DMS153 treated with DMSO at 0.1 percent for 48 hours (cell line): ENCODE measurements around the gene NACA2.
"Not testable (repeated sequence)": the region's sequence is repeated elsewhere in the genome, so short reads cannot be mapped to it uniquely, and the experiment has no call there.

ENCODE experiments used
- DNase-seq: peaks from one replicate; lab custom pipeline; 2025; ENCODE audit not compliant: unreplicated experiment; lab: John Stamatoyannopoulos, UW

The NACA2 gene

DNA sequence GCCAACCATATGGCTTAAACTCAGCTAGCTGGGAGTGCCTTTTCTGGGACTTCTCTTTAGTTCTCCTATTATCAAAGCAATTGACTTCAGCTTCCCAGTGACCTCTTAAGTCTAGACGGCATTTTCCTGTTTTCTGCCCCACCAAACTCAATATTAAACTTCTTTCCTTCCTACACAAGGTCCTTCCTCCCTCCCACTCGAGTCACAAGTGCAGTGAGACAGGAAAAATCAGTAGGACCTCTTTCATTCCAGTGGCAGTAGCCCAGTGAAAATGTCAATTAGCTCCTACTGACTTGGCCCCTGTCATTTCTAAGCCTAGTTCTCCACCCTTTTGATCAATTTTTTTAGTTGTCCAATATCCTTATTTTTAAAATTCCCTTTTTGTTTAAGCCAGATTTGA lies 9.6 kb upstream of the NACA2 start:
- no peak for DNase-seq

- DNase-seq, result no peak
These were observed 8.6 kb upstream of the NACA2 start for GRCh38 chr17:61599608-61600007.

- no peak for DNase-seq
These were observed 7.0 kb upstream of the NACA2 start for GRCh38 chr17:61598014-61598413.

GRCh38 chr17:61597607-61598006 lies 6.6 kb upstream of the NACA2 start:
- DNase-seq, result no peak

- no peak for DNase-seq
These were observed 4.6 kb upstream of the NACA2 start for GRCh38 chr17:61595418-61596186.

DNA sequence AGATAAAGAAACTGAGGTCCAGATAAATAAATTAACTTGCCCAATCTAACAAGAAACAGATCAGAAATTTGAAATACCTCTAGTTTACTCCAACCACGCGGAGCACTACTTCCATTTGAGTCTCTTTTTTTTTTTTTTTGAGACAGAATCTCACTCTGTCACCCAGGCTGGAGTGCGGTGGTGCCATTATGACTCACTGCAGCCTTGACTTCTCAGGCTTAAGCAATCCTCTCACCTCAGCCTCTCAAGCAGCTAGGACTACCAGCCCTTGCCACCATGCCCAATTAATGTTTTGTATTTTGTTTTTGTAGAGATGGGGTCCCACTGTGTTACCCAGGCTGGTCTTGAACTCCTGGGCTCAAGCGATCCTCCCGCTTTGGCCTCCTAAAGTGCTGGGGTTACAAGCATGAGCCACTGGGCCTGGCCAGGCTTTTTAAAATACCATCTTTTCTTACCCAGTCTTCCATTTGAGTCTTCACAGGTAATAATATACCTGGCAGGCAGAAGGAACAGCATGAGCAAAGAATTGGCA lies 3.3 kb upstream of the NACA2 start:
- DNase-seq, result no peak

GRCh38 chr17:61593426-61593825 lies 2.4 kb upstream of the NACA2 start:
- DNase-seq, result no peak

DNA sequence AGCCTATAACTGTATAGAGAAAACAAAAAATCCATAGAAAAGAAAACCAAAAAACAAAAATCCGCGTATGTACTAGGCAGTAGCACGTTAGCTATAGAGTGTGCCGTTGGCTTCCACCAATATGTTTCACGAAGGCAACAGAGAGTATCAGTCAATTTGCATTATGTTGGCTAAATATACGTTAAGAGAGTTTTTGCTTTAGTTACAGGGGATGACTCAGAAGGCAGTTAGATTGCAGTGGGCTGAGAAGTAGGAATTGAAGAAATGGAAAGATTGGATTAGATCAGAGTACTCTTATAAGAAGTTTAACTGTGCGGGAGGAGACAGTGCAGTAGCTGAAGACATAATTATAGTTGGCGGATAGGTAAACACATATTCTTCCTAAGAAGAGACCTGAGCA lies 911 bp upstream of the NACA2 start:
- DNase-seq, result no peak

DNA sequence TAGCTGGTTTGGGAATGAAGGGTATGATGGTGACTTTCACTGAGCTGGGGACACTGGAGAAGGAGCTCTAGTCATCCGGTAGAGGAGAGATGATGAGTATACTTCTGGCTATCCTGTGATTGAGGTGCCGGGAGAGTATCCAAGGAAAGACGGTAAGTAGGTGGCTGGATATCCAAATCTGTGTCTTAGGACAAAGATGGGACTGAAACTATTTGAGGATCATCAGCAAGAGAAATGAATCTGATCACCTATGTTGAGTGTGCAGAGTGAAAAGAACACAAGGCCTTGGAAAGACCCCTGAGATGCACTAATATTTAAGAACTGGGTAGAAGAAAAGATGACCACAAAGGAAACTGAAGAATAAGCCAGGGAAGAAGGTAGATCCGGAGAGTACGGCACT lies 1.0 kb downstream of the NACA2 start:
- no peak for DNase-seq

DNA sequence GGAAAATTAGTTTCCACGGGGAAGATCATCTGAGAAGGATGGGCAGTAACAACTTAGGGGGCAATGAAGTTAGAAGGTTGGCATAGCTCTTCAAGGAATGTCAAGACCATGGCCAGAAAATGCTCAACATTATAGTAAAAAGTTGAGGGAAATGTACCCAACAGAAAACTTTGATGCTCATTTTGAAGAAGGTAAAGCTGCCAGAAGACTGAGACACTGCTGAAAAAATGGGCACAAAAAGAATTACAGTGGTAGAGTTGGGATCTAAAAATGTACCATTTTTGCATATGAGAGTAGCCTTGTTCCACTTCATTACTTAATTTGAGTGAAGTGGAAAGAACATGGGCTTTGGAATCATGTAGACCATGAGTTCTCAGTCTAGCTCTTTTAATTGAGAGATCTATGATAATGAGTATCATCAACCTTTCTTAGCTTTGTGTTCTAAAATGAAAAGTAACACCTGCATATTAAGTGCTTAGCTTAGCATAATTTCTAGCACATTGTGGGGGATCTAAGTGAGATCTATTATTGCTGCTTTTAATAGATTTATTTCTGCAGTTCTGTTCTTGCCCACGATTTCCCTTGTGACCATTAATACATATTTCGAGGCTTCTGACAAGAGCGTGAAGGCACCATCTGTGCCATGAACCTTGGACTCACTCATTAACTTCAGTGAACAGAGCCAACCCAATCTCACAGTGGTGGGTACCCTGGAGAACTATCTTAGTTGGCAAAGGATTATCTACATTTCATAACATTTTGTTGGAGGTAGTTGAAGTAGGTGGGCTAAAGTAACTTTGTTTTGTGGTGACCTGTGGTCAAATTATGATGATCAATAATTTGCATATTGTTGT lies 3.0 kb downstream of the NACA2 start:
- no peak for DNase-seq

- no peak for DNase-seq
These were observed 3.8 kb downstream of the NACA2 start for GRCh38 chr17:61587242-61587641.

GRCh38 chr17:61586622-61587021 lies 4.4 kb downstream of the NACA2 start:
- not testable (repeated sequence) for DNase-seq

DNA sequence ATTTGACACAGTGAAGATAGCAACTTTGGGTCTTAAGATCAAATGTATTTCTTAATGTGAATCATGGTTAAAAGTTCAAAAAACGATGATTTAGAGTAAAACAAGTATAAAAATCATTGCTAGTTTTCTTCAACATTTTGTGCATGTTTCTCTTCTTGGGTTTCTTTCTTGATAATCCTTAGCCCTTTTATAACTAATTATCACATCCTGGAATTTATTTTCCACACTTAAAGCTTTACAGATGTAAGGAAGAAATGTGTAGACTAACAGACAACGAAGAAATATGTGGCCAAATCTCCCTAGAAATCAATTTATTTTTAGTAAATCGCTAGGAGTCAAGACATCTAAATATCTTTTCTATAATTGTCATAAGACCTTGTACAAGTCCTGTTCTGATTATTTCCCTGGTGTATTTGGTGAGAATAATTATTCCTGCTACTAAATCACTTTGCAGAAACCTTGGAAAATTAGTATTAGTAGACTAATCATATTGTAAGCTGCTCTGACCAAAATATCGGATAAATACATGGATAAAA lies 4.9 kb downstream of the NACA2 start:
- no peak for DNase-seq

- no peak for DNase-seq
These were observed 6.2 kb downstream of the NACA2 start for GRCh38 chr17:61584866-61585265.

GRCh38 chr17:61584266-61584665 lies 6.8 kb downstream of the NACA2 start:
- no peak for DNase-seq

GRCh38 chr17:61583660-61584264 lies 7.3 kb downstream of the NACA2 start:
- no peak for DNase-seq

DNA sequence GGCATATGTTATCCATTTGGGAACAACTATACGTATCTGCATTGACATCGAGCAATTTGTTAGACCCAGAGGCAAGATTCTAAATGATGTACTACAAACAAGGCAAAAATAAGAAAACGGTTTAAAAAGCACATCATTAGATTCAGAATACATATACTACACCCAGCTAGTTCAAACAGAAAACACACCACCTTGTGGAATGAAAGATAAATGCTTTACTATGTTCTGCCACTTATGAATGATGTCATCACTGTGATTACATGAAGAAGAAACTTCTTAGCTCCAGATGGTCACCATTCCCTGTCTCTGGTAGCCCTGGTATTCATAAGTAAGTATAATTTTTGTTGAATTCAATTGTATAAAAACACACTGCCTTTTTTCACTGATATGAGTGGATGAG lies 7.8 kb downstream of the NACA2 start:
- no peak for DNase-seq

GRCh38 chr17:61582593-61582992 lies 8.4 kb downstream of the NACA2 start:
- DNase-seq, result no peak

GRCh38 chr17:61581611-61582349 lies 9.2 kb downstream of the NACA2 start:
- DNase-seq, result no peak

- DNase-seq, result no peak
These were observed 10.5 kb downstream of the NACA2 start for GRCh38 chr17:61580502-61580901.

DNA sequence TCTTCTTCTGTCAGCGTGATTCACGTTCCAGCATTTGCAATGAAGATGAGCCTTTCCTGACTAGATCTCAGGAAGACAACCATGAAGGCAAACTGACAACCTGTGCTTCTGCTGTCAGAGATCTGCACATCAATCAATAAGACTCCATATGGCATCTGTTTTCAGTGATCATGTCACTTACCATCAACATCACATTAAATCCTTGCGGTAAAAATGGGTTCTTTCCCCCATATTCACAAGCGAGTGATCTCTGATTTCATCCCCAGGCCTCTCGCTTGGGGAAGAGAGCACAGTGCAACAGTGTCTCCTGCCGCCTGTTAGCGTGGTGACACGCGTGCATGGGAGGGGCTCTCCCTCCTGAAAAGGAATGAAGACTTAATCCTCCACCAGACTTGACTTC lies 11.1 kb downstream of the NACA2 start:
- no peak for DNase-seq
